Activated CD4-positive, alpha-beta T cell treated with anti-CD3 and anti-CD28 coated beads, Interleukin-2, amount 10 ng/mL, durations not matched to agents 7 days and 5 days (primary cell): ENCODE data around the gene GINS2. TPM values are rescaled to one million over a fixed set of nuclear protein-coding genes. Genes with fewer than 3 reads are reported as not detected.
A peak's percentile ranks its signal among the peaks of the same experiment; 100 is the strongest.

Experiments
- CTCF ChIA-PET: fragments of 350-600 bp; sonication (Branson Sonifier 250); formaldehyde crosslinking; loops from one replicate; lab custom pipeline; 2021; ENCODE audit warnings: antibody characterized with exemption; lab: Charles Lee
- POLR2A ChIA-PET: fragments of 350-600 bp; sonication (Branson Sonifier 250); formaldehyde crosslinking; loops from one replicate; lab custom pipeline; 2021; ENCODE audit warnings: antibody characterized with exemption; lab: Charles Lee
- DNase-seq: peaks from one replicate; pipeline ENCODE4 v3.0.0-alpha.2; 2020
- H3K27ac Mint-ChIP-seq: one replicate; pipeline ENCODE4 v1.8.0; 2021; ENCODE audit warnings: mild to moderate bottlenecking, moderate library complexity, mixed read lengths
- H3K27me3 Mint-ChIP-seq: one replicate; pipeline ENCODE4 v1.8.0; 2021; ENCODE audit warnings: mixed read lengths
- H3K36me3 Mint-ChIP-seq: one replicate; pipeline ENCODE4 v1.8.0; 2021; ENCODE audit warnings: low read depth, mixed read lengths
- H3K4me1 Mint-ChIP-seq: one replicate; pipeline ENCODE4 v1.8.0; 2021; ENCODE audit warnings: mixed read lengths
- H3K4me3 Mint-ChIP-seq: one replicate; pipeline ENCODE4 v1.8.0; 2021; ENCODE audit warnings: mild to moderate bottlenecking, moderate library complexity, mixed read lengths
- H3K9me3 Mint-ChIP-seq: one replicate; pipeline ENCODE4 v1.8.0; 2021; ENCODE audit warnings: mixed read lengths
- total RNA-seq, 2 experiments: library from RNA; stranded (reverse); gene quantifications; one replicate each; pipeline ENCODE4 v1.2.3, GENCODE V29; 2021

The GINS2 gene
- 10 to 100 TPM; 49.3 to 50.0 TPM for total RNA-seq

- Mint-ChIP-seq H3K4me3 (peak within 1 kb of the TSS; percentile 91), H3K36me3 (peaks cover 15% of the 10 kb centered on the region), H3K9me3 (no peaks in the 10 kb centered on the region), H3K27ac (peak within 1 kb of the TSS; percentile 91), H3K27me3 (peaks cover 10% of the 10 kb centered on the region), H3K4me1 (peaks cover 24% of the 10 kb centered on the region)
- CTCF ChIA-PET: interaction anchor here (0.6 to 2.6 kb wide), 7 partner anchors 9 to 268 kb away, joined by 3 to 8 read pairs (median 3); no protein-coding TSS in a partner anchor
- POLR2A ChIA-PET: no interaction called here
- peak; percentile 93 for DNase-seq
Observed at GRCh38 chr16:85688586-85689284, at the start of gene GINS2. Gene GINS2 (minus strand): TSS chr16:85688954. CDS start chr16:85688898, 56 bp downstream.

- Mint-ChIP-seq H3K27me3 (no peaks in the 10 kb centered on the region), H3K4me1 (peaks cover 31% of the 10 kb centered on the region), H3K4me3 (no peak overlapping the region), H3K36me3 (no peaks in the 10 kb centered on the region), H3K9me3 (no peaks in the 10 kb centered on the region), H3K27ac (no peak overlapping the region)
- ChIA-PET POLR2A (no interaction called here), CTCF (interaction anchor here (0.6 kb wide), 2 partner anchors 12 to 35 kb away, joined by 3 read pairs; no protein-coding TSS in a partner anchor)
- DNase-seq: no peak
Observed at GRCh38 chr16:85736921-85737320, 48.2 kb upstream of the GINS2 start.

GRCh38 chr16:85735946-85736345 is 47.2 kb upstream of the GINS2 start:
- peak overlapping the region; percentile 44 for H3K4me3 Mint-ChIP-seq
- POLR2A ChIA-PET: no interaction called here
- H3K27ac Mint-ChIP-seq: peak overlapping the region; percentile 85
- CTCF ChIA-PET: no interaction called here
- no peaks in the 10 kb centered on the region for H3K27me3 Mint-ChIP-seq
- H3K9me3 Mint-ChIP-seq: no peaks in the 10 kb centered on the region
- H3K4me1 Mint-ChIP-seq: peaks cover 31% of the 10 kb centered on the region
- no peaks in the 10 kb centered on the region for H3K36me3 Mint-ChIP-seq
- no peak for DNase-seq

- Mint-ChIP-seq H3K4me1 (peaks cover 31% of the 10 kb centered on the region), H3K9me3 (no peaks in the 10 kb centered on the region), H3K27me3 (no peaks in the 10 kb centered on the region), H3K27ac (peak overlapping the region; percentile 85), H3K36me3 (no peaks in the 10 kb centered on the region), H3K4me3 (peak overlapping the region; percentile 44)
- peak; percentile 80 for DNase-seq
- CTCF ChIA-PET: interaction anchor here (0.6 kb wide), 2 partner anchors 102 to 499 kb away, joined by 3 to 4 read pairs; no protein-coding TSS in a partner anchor
- POLR2A ChIA-PET: no interaction called here
Observed at GRCh38 chr16:85735225-85735635, 46.5 kb upstream of the GINS2 start.

GRCh38 chr16:85734311-85735017 is 45.7 kb upstream of the GINS2 start:
- no peaks in the 10 kb centered on the region for H3K9me3 Mint-ChIP-seq
- no peak for DNase-seq
- CTCF ChIA-PET: no interaction called here
- H3K27me3 Mint-ChIP-seq: no peaks in the 10 kb centered on the region
- POLR2A ChIA-PET: interaction anchor here (0.7 kb wide), 1 partner anchor 85 kb away, joined by 5 read pairs; no protein-coding TSS in a partner anchor
- no peaks in the 10 kb centered on the region for H3K36me3 Mint-ChIP-seq
- peak overlapping the region; percentile 44 for H3K4me3 Mint-ChIP-seq
- peaks cover 31% of the 10 kb centered on the region for H3K4me1 Mint-ChIP-seq
- H3K27ac Mint-ChIP-seq: peak overlapping the region; percentile 85

- H3K27ac Mint-ChIP-seq: peak overlapping the region; percentile 36
- H3K27me3 Mint-ChIP-seq: no peaks in the 10 kb centered on the region
- CTCF ChIA-PET: interaction anchor here (0.6 kb wide), 1 partner anchor 41 kb away, joined by 3 read pairs; no protein-coding TSS in a partner anchor
- POLR2A ChIA-PET: interaction anchor here (0.7 kb wide), 1 partner anchor 84 kb away, joined by 5 read pairs; no protein-coding TSS in a partner anchor
- peaks cover 31% of the 10 kb centered on the region for H3K4me1 Mint-ChIP-seq
- H3K9me3 Mint-ChIP-seq: no peaks in the 10 kb centered on the region
- H3K36me3 Mint-ChIP-seq: no peaks in the 10 kb centered on the region
- no peak overlapping the region for H3K4me3 Mint-ChIP-seq
- DNase-seq: no peak
Observed at GRCh38 chr16:85733839-85734170, 45.1 kb upstream of the GINS2 start.

- Mint-ChIP-seq H3K9me3 (no peaks in the 10 kb centered on the region), H3K36me3 (no peaks in the 10 kb centered on the region), H3K4me3 (no peak overlapping the region), H3K27me3 (no peaks in the 10 kb centered on the region), H3K27ac (peak overlapping the region; percentile 36), H3K4me1 (peaks cover 31% of the 10 kb centered on the region)
- no peak for DNase-seq
- CTCF ChIA-PET: interaction anchor here (0.6 kb wide), 1 partner anchor 40 kb away, joined by 3 read pairs; no protein-coding TSS in a partner anchor
- POLR2A ChIA-PET: no interaction called here
Observed at GRCh38 chr16:85733155-85733838, 44.5 kb upstream of the GINS2 start.

- peaks cover 29% of the 10 kb centered on the region for H3K4me1 Mint-ChIP-seq
- DNase-seq: no peak
- no peak overlapping the region for H3K4me3 Mint-ChIP-seq
- H3K36me3 Mint-ChIP-seq: no peaks in the 10 kb centered on the region
- no peaks in the 10 kb centered on the region for H3K27me3 Mint-ChIP-seq
- no peak overlapping the region for H3K27ac Mint-ChIP-seq
- ChIA-PET CTCF (interaction anchor here (0.6 kb wide), 3 partner anchors 69 to 1549 kb away, joined by 3 to 4 read pairs (median 3); no protein-coding TSS in a partner anchor), POLR2A (no interaction called here)
- H3K9me3 Mint-ChIP-seq: no peaks in the 10 kb centered on the region
Observed at GRCh38 chr16:85731179-85731578, 42.4 kb upstream of the GINS2 start.

GRCh38 chr16:85730186-85730465 is 41.4 kb upstream of the GINS2 start:
- DNase-seq: no peak
- Mint-ChIP-seq H3K4me3 (no peak overlapping the region), H3K27ac (no peak overlapping the region), H3K9me3 (no peaks in the 10 kb centered on the region), H3K27me3 (no peaks in the 10 kb centered on the region), H3K4me1 (peaks cover 18% of the 10 kb centered on the region), H3K36me3 (no peaks in the 10 kb centered on the region)
- ChIA-PET CTCF (no interaction called here), POLR2A (no interaction called here)

- no peaks in the 10 kb centered on the region for H3K36me3 Mint-ChIP-seq
- H3K4me1 Mint-ChIP-seq: peaks cover 13% of the 10 kb centered on the region
- DNase-seq: no peak
- no peaks in the 10 kb centered on the region for H3K27me3 Mint-ChIP-seq
- POLR2A ChIA-PET: no interaction called here
- no peaks in the 10 kb centered on the region for H3K9me3 Mint-ChIP-seq
- no peak overlapping the region for H3K4me3 Mint-ChIP-seq
- H3K27ac Mint-ChIP-seq: no peak overlapping the region
- CTCF ChIA-PET: no interaction called here
Observed at GRCh38 chr16:85729452-85730185, 40.9 kb upstream of the GINS2 start.

GRCh38 chr16:85728879-85729278 is 40.1 kb upstream of the GINS2 start:
- H3K4me3 Mint-ChIP-seq: no peak overlapping the region
- POLR2A ChIA-PET: no interaction called here
- no peak overlapping the region for H3K27ac Mint-ChIP-seq
- peaks cover 7% of the 10 kb centered on the region for H3K4me1 Mint-ChIP-seq
- CTCF ChIA-PET: no interaction called here
- H3K36me3 Mint-ChIP-seq: no peaks in the 10 kb centered on the region
- H3K9me3 Mint-ChIP-seq: no peaks in the 10 kb centered on the region
- no peaks in the 10 kb centered on the region for H3K27me3 Mint-ChIP-seq
- DNase-seq: no peak

- no peak for DNase-seq
- Mint-ChIP-seq H3K9me3 (no peaks in the 10 kb centered on the region), H3K4me3 (no peak overlapping the region), H3K36me3 (no peaks in the 10 kb centered on the region), H3K27ac (no peak overlapping the region), H3K27me3 (no peaks in the 10 kb centered on the region), H3K4me1 (no peaks in the 10 kb centered on the region)
- ChIA-PET POLR2A (no interaction called here), CTCF (no interaction called here)
Observed at GRCh38 chr16:85724936-85725335, 36.2 kb upstream of the GINS2 start.
